NCI-H1930 (cell line): ENCODE measurements around the gene SVIP.

ENCODE experiments used
- DNase-seq, 2 experiments: peaks; one replicate each; lab custom pipeline; 2025; lab: John Stamatoyannopoulos, UW

Gene SVIP

DNA sequence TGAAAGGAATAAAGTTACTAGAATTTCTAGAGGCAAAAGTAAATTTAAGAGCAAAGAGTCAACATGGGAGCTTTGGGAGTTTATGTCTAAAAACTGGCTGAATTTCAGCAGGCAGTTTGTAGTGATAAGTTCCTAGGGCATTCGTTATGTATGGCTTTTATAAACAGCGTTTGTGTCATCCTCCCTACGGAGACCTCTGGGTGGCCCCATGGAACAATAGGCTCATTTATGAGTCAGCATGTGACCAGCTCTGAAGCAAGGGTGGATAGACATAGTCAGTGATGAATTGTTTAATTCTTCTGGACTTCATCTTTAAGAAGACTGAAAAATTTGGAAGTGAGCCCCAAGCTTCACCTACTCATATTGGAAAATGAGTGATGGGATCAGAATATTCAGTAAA lies 37.1 kb downstream of the SVIP start:
- DNase-seq, result no peak

DNA sequence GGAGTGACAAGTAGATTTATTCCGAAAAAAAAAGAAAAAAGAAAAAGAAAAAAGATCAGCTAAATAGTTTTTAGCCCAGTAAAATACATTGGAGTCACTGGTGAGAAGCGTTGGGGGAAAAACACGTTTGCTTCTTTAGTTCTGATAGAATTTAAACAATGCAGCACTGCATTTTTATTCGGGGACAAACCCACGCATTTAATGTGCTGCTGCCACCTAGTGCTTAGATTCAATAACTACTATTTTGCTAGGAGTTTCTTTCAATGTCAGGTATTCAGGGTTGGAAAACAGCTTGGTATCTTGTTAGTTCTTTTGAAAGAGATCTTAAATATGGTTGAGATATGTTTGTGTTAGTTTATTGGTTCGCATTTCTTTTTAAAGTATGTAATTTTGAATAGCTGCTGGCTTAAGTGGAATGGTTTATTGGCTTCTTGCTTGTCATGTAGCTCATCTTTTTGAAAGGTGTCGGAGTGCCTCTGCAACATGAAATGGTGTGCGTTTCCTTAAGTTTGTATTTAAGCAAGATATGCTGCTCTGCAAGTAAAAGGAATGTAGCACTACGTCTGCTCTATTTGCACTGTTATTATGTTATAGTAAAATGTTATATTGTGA lies 41.9 kb downstream of the SVIP start:
- peak; percentile 17 to 49 for DNase-seq

DNA sequence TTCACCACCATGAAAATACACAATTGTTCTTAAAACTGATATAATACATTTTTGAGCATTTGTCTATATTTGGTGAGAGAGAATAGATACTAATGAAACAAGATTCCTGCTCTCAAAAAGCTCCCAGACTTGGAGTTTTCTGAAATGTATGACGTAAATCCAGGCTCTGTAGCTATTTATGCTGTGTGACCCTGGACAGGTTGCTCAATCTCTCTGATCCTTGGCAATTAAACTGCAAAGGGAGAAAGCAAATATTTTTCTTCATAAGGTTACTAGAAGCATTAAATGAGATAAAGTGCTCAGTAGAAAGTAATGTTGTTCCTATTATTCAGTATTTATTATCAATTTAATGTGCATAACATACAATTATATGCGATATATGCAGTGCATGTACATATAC lies 42.5 kb downstream of the SVIP start:
- no peak for DNase-seq

DNA sequence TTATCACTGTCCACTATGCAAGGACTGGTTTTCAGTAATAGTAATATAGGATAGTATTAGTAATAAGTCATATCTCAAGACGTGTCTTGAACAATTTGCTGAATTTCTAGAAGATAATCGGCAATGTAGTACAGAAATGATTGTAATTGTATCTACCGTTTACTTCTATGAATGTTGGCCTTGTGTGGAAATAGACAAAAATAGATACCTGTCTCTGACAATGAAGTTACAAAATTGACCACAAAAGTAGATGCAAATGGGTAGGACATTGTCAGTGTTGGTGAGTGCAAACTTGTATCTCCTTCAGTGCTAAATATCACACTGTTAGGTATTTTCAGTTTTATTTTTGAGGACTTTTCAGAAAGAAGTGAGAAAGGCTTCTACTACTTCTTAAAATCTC lies 43.1 kb downstream of the SVIP start:
- no peak for DNase-seq

DNA sequence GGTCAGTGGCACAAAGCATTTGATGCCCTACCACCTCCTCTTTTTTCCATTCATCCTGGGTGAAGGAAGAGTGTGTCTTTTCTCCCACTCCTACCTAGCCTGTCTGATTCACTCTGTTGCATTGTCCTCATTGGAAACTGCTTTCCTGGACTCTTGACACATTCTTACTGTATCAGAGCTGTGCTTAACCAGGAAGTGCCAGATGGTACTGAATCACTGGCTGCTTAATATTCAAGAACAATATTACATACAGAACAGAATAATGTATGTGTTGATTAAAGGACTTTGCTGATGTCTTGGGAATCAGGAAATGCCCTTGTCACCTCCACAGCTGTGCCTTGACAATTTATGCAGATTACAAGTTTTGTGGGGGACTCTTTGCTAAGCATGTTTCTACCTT lies 44.4 kb downstream of the SVIP start:
- DNase-seq, result no peak

DNA sequence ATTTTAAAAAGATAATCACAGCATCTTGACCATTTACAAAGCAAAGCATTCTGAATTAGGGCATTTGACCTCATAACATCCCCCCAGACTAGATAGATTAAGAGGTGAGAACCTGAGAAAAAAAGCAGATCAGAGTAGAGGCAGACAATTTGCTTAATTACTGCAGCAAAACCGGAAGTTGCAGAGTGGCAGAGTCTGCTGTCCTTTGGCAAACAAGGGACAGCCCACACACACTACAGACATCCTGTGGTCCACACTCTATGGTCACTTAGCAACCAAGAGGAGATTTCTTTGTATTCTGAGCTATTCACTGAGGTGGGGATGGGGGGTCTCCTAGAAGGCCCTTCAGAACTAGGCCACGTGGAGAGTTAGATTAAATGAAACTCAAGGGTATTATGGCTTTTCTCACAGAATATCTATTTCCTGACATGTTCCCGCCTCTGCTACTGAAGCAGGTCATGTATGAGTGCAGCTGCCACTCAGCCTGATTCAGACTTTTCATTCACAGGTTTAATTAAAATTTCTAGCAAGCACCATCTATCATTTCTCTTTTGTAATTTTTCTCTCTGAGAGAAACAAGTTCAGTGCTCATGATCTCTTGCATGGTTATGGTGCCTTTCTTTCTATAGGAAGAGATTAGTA lies 48.5 kb downstream of the SVIP start:
- no peak for DNase-seq

DNA sequence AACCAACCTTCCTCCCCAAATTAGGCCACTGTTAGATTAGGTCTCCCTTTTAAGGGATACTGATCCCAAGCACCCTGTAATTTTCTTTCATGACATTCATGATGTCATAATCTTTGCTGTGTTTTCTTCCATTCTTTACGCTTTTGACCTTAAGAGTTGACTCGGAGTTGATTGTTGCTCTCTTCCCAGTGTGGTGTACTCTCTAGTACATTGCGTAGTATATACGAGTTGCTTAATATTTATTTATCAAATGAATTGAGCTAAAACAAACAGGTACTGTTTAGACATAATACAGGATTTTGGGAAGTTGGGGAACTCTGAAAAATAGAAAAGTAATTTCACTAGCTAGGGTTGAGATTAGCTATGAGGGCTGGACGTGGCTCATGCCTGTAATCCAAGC lies 49.8 kb downstream of the SVIP start:
- DNase-seq, result no peak

DNA sequence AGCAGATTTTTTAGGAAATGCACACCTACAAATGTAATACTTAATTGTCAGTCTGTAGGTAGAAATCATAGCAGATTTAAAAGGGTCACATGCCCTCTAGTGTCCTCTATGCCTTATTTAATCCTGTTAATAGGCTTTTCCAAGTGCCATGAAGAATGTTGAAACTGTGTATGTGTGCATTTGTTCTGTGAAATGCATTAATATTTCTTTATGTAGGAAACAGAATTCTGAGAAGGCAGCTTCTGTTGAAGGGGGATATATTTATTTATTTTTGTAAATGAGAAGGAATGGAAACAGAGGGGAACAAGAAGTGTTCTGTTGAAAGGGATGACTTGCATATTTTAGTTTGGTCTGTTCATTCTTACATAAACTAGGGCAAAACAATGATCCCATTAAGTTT lies 51.0 kb downstream of the SVIP start:
- DNase-seq, result no peak

DNA sequence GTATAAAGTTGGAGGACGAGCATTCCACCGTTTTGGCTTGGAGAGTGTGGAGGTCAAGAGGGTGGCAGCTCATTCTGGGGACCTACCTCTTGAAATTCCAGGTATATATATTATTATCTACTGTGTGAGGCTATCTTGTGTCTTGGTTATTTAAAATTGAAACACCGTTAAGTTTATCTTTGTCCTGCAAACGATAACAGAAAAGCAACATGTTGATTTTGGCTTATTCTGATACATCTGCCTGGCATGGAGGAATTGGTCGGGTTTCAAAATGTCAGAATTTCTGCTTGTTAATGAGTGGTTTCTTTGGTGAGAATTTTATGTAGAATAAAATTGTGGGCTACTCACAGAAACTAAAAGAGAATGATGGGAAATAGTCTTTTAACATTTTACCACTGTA lies 54.4 kb downstream of the SVIP start:
- DNase-seq, result no peak

DNA sequence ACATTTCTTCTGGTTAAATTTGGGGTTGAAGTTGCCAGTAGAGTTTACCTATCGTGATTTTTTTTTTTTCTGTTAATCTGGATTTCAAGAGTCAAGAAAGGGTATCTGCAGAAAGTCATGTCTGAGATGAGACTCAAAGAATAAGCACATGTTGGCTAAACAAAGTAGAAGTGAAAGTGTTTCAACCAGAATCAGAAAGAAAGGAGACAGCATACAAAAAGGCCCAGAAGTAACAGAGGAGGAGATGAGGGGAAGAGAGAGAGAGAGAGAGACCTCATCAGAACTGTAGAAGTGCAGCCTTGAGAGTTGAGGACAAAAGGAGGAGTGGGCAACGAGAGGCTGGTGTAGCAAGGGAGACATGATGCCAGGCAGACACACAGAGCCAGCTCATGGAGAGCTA lies 54.9 kb downstream of the SVIP start:
- no peak for DNase-seq

DNA sequence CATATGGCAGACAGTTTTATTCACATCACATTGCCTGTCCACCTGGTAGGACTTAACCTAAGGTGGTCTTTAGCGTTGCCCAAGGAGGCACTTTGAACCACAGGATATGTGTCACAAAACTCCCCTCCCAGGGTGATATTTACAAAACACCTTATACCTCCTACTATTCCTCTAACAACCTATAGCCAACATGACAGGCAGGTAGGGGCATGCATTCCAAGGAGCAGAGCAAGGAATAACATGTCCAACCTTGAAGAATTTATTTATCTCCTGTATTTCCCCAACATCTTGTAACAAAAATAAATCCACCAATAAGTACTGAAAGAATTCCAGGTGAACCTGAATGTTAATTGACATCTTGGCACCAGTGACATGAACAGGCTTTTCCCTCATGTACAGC lies 60.5 kb downstream of the SVIP start:
- DNase-seq, result no peak
